ENCODE measurements around the gene ERP27. TPM values are rescaled to one million over a fixed set of nuclear protein-coding genes. Genes with fewer than 3 reads are reported as not detected.

The ERP27 gene
- total RNA-seq, 8 experiments from 2014 or later, result 0.15 to 1.9 (median 0.36) TPM; not detected in 4

DNA sequence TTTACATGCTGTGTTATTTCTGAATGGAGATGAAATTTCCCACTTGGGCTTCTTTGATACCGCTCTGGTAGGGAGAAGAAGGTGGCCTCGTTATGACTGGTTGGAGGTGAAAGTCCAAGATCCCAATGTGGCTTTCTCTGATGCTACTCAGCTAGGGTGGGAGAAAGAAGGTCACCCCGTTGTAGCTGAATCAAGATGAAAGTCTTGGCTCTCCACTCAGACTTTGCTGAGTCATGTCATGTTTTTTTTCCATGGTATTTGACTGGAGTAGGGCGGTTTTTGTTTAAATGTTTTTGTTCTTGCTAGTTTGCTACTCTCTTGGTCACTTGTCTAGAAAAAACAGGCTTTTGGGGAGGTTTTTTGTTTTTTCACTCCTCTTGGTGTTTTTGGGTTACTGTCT is 32.1 kb upstream of the ERP27 start:
- in situ Hi-C loops (cut with MboI; ENCODE audit: low pct_unique_long_range_greater_than_20kb in 2 of 9, low sequenced_read_pairs in 9 of 9, unreplicated experiment in 9 of 9), result no loop called here
- 25 to 83% (median 59%) methylated on average over 2 to 4 of the region's 4 CpGs; no CpG with 5 or more reads in 1 of the 10 experiments for WGBS, 10 experiments
- no peak overlapping the region for H3K4me3 ChIP-seq
- ATAC-seq (replicated peaks in 6 of 8), result peak in 1 of 8 experiments; percentile 27
- no peak overlapping the region for H3K27ac ChIP-seq
- H3K4me1 ChIP-seq (replicated peaks in 1 of 2), result no peaks in the 10 kb centered on the region

DNA sequence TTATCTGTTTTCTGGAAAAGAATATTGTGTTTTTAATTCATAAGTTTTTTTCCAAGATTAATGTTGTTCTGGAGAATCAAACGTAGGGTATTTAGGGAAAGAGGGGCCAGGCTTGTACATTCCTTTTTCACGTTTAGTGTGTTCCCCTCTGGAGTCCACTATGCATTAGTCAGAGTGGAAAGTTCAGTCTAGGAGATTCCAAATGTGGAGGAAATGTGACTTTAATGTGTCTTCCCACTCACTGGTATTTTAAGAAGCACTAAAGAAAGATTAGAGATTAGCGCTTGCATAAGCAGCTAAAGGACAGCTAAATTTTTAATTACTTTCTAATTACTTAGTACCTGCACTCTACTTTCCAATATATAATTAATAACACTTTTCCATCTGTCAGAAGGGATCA is 30.1 kb upstream of the ERP27 start:
- no peaks in the 10 kb centered on the region for H3K4me1 ChIP-seq (replicated peaks in 1 of 2)
- 34 to 100% (median 83%) methylated on average over 1 to 3 of the region's 3 CpGs; no CpG with 5 or more reads in 1 of the 10 experiments for WGBS, 10 experiments
- no peak overlapping the region for H3K4me3 ChIP-seq
- no peak for ATAC-seq (replicated peaks in 6 of 8)
- in situ Hi-C loops (cut with MboI; ENCODE audit: low pct_unique_long_range_greater_than_20kb in 2 of 9, low sequenced_read_pairs in 9 of 9, unreplicated experiment in 9 of 9), result no loop called here
- H3K27ac ChIP-seq, result no peak overlapping the region

DNA sequence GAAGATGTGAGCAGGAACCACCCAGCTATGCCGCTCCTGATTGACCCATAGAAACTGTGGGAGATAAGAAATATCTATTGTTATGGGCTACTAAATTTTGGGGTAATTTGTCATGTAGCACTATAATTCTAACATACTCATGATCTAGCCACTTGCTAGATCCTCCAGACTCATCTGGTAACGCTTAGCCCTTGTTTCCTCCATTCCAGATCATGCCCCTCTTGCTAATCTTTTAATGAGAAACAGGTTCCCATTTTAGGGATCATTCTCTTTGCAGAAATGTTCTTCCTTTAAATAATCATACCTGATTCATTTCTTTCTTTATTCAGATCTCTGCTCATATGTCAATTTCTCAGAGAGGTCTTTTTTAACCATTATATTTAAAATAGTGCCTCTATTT is 26.9 kb upstream of the ERP27 start:
- ATAC-seq (replicated peaks in 6 of 8), result no peak
- 24 to 100% (median 90%) methylated on average over 1 to 2 of the region's 2 CpGs; no CpG with 5 or more reads in 1 of the 10 experiments for WGBS, 10 experiments
- Histone ChIP-seq H3K4me1 (replicated peaks in 1 of 2) (no peaks in the 10 kb centered on the region), H3K27ac (no peak overlapping the region), H3K4me3 (no peak overlapping the region)
- in situ Hi-C loops (cut with MboI; ENCODE audit: low pct_unique_long_range_greater_than_20kb in 2 of 9, low sequenced_read_pairs in 9 of 9, unreplicated experiment in 9 of 9), result no loop called here

DNA sequence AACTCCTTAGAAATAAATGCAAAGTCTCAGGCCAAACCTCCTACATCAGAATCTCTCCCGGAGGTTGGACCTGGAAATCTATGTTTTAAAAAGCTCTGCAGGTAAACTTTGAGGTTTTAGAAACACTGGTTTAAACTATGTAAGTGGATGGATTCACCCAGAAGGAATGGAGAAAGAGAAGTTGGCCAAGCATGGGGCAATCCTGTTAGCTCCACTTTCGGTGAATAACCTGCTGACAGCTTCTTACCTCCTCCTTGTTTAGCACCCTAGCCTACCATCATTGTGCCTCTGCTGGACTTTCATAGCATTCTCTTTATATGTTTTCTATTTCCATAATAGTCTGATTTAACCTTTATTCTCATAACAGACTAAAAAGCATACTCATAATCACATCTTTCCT is 26.1 kb upstream of the ERP27 start:
- Histone ChIP-seq H3K27ac (no peak overlapping the region), H3K4me1 (replicated peaks in 1 of 2) (no peaks in the 10 kb centered on the region), H3K4me3 (no peak overlapping the region)
- WGBS, 10 experiments, result 80 to 100% (median 100%) methylated on average over 1 to 2 of the region's 2 CpGs; no CpG with 5 or more reads in 3 of the 10 experiments
- no peak for ATAC-seq (replicated peaks in 6 of 8)
- in situ Hi-C loops (cut with MboI; ENCODE audit: low pct_unique_long_range_greater_than_20kb in 2 of 9, low sequenced_read_pairs in 9 of 9, unreplicated experiment in 9 of 9), result no loop called here

DNA sequence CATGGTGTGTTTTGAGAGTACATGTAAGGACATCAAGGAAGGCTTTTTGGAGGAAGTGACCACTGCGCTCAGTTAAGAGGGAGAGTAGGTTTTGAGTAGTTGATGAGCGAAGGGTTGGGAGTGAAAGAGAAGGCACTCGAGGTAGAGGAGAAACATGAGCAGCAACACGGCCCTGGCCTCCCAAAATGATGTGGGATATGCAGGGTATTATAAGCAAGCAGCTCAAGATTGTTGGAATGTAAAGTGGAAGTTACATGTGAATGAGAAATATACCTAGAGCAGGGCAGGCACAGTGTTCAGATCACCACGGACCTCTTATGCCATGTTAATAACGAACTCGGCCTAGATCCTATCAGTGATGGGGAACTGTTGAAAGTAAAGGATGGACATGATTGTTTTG is 25.2 kb upstream of the ERP27 start:
- 73 to 100% (median 89%) methylated on average over 2 to 7 of the region's 7 CpGs for WGBS, 10 experiments
- no peak overlapping the region for H3K4me3 ChIP-seq
- in situ Hi-C loops (cut with MboI; ENCODE audit: low pct_unique_long_range_greater_than_20kb in 2 of 9, low sequenced_read_pairs in 9 of 9, unreplicated experiment in 9 of 9), result no loop called here
- no peaks in the 10 kb centered on the region for H3K4me1 ChIP-seq (replicated peaks in 1 of 2)
- no peak overlapping the region for H3K27ac ChIP-seq
- no peak for ATAC-seq (replicated peaks in 6 of 8)

DNA sequence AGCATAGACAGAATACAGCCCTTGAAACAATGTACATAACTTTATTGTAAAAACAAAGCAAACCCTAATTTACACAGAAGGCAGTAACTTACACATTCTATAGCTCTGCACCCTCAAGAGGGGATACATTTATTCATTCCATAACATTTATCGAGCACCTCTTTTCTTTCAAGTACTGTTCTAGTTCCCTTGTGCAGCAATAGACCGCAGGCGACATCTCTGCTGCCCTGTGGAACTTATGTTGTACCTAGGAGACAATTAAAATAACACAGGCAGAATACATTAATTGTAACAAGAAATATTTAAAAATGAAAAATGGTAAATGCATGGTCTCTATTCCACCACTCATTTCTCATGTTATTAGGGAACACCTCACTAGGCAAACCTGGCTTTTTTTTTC is 24.5 kb upstream of the ERP27 start:
- Histone ChIP-seq H3K27ac (no peak overlapping the region), H3K4me3 (no peak overlapping the region), H3K4me1 (replicated peaks in 1 of 2) (no peaks in the 10 kb centered on the region)
- no peak for ATAC-seq (replicated peaks in 6 of 8)
- in situ Hi-C loops (cut with MboI; ENCODE audit: low pct_unique_long_range_greater_than_20kb in 2 of 9, low sequenced_read_pairs in 9 of 9, unreplicated experiment in 9 of 9), result no loop called here
- 60 to 100% (median 100%) methylated on average over 1 to 3 of the region's 3 CpGs; no CpG with 5 or more reads in 1 of the 10 experiments for WGBS, 10 experiments

DNA sequence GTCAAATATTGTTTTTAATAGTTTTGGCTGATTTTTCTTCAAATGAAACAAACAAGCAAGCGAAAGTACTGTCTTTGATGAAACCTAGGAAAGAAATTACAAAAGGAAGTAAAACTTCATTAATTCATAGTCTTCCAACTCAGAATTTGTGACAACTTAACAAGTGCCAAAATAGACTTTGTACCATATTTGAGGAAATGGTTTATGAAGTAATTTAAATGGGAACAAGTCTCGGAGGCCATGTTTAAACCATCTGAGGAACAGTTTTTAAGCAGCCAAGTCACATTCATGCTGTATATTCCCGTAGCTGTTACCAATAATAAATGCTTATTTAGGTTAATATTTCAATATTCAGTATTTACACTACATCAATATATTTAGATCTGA is 23.8 kb upstream of the ERP27 start:
- no peak for ATAC-seq (replicated peaks in 6 of 8)
- Histone ChIP-seq H3K4me1 (replicated peaks in 1 of 2) (no peaks in the 10 kb centered on the region), H3K4me3 (no peak overlapping the region), H3K27ac (no peak overlapping the region)
- in situ Hi-C loops (cut with MboI; ENCODE audit: low pct_unique_long_range_greater_than_20kb in 2 of 9, low sequenced_read_pairs in 9 of 9, unreplicated experiment in 9 of 9), result no loop called here
- 9 to 100% (median 86%) methylated on average over 1 to 3 of the region's 3 CpGs; no CpG with 5 or more reads in 1 of the 10 experiments for WGBS, 10 experiments

DNA sequence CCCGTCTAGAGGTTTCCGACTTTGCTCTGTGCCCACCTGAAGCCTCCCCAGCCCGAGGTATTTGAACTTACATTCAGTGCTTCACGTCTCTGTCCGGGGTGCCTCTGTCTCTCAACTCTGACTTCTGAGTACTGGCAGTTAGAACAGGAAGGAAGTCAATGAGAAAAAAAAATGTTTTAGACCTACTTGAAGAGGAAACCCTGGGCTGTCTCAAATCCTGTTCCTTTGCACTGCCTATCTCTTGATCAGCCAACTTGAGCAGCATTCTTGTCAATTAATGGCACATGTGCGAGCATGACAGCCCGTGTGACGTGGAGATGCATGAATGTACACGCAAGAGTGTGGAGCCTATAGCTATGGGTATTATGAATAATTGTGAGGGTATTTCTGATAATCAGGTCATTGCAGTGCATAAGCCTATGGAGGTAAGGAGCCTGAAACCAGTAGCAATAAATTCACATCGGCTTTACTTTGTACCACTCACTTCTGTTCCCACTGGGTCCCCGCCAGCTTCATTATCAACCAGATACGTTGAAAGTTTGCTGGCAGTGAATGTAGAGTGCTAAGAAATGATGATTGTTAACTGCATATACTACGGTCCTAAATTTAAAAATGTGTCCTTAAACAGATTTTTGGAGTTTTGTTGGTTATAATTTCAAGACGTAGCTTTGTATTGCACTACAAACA is 23.3 kb upstream of the ERP27 start, which contains the start of gene ARHGDIB:
ARHGDIB (minus strand) TSS at position 136 of the 687 bp plus-strand sequence. CDS start 10,889 bp downstream, outside the sequence.
- 22 to 100% (median 83%) methylated on average over 2 to 12 of the region's 14 CpGs for WGBS, 10 experiments
- no peak within 1 kb of the TSS for H3K27ac ChIP-seq
- H3K4me1 ChIP-seq (replicated peaks in 1 of 2), result no peaks in the 10 kb centered on the region
- no peak within 1 kb of the TSS for H3K4me3 ChIP-seq
- in situ Hi-C loops (cut with MboI; ENCODE audit: low pct_unique_long_range_greater_than_20kb in 2 of 9, low sequenced_read_pairs in 9 of 9, unreplicated experiment in 9 of 9), result no loop called here
- ATAC-seq (replicated peaks in 6 of 8), result peak in 3 of 8 experiments; percentile 14 to 51 (median 18)

DNA sequence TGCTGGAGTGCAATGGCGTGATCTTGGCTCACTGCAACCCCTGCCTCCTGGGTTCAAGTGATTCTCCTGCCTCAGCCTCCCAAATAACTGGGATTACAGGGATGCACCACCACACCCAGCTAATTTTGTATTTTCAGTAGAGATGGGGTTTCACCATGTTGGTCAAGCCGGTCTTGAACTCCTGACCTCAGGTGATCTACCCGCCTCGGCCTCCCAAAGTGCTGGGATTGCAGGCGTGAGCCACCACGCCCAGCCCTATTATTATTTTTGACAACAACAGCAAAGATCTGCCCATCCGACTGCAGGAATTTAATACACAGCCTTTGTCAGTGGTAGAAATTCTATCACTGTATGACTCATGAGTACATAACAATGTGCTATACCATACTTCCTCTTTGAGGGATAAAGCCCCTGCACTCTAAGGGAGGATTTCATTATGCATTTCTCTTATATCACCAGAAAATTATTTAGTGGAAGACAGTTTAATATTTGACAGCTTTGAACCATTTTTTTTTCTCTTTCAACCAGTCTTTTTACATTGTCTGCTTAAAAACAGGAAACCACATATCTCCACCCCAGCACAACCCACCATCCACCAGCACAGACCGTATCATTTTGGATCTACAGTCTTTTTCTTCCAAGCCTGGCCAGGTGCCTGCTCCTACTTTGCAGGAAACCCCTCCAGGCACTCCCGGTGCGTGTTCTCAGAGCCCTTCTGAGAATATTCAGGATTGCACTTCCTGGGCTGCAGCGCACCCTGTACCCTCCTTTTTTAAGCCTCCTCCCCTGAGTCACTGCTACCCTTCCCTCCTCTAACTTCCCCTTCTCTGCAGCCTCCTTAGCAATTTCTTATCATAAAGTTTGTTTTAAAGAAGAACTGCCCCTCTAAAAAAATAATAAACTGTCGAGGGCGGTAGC is 22.5 kb upstream of the ERP27 start:
- in situ Hi-C loops (cut with MboI; ENCODE audit: low pct_unique_long_range_greater_than_20kb in 2 of 9, low sequenced_read_pairs in 9 of 9, unreplicated experiment in 9 of 9), result no loop called here
- peak in 3 of 8 experiments; percentile 72 to 91 (median 79) for ATAC-seq (replicated peaks in 6 of 8)
- no peak overlapping the region for H3K4me3 ChIP-seq
- 0 to 100% (median 78%) methylated on average over 1 to 11 of the region's 13 CpGs for WGBS, 10 experiments
- H3K27ac ChIP-seq, result no peak overlapping the region
- H3K4me1 ChIP-seq (replicated peaks in 1 of 2), result no peaks in the 10 kb centered on the region

DNA sequence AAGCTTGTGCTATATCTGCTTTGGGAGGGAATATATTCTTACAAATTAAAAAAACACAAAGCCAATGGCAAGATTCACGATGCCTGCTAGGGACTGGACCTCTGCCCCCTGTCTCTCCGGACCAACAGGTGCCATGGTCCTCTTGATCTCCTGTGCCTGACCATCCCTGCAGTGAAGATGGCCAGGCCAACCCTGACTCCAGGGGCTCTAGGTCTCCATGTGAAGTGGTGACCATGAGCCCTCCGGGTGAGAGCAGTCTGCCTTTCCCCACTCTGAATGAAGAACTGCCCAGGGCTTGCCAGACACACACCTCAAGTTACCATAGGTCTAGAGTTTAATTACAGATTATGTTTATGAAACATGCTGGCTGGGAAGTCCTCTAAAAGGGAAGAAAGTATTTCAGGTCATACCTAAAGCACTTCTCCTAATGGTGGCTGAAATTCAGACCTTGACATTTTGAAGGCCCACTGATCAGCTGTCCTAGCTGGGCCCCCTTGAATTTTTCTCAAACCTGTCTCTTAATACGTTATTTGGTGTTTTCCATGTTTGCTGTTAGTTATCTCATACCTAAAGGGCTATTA is 21.7 kb upstream of the ERP27 start:
- WGBS, 10 experiments, result 60 to 100% (median 93%) methylated on average over 1 to 3 of the region's 4 CpGs; no CpG with 5 or more reads in 2 of the 10 experiments
- Histone ChIP-seq H3K4me3 (no peak overlapping the region), H3K4me1 (replicated peaks in 1 of 2) (no peaks in the 10 kb centered on the region), H3K27ac (no peak overlapping the region)
- ATAC-seq (replicated peaks in 6 of 8), result no peak
- in situ Hi-C loops (cut with MboI; ENCODE audit: low pct_unique_long_range_greater_than_20kb in 2 of 9, low sequenced_read_pairs in 9 of 9, unreplicated experiment in 9 of 9), result no loop called here

DNA sequence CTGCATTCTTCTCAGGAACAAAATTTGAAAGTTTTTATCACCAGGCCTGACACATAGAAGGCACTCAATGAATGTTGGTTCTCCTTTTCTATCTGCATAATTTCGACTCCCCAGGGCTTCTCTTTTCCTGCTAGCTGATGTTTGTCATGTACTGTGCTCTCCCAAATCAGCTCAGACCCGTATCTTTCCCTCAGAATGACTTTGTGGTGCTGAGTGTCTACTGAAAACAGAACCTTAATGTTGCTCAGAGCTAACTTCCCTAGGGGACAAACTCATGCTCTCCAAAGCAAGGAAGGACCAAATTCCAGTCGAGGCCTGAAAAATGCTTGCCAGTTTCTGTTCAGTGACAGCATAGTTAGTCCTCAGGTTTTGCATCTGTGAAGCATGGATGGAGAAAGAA is 21.1 kb upstream of the ERP27 start:
- no peak for ATAC-seq (replicated peaks in 6 of 8)
- in situ Hi-C loops (cut with MboI; ENCODE audit: low pct_unique_long_range_greater_than_20kb in 2 of 9, low sequenced_read_pairs in 9 of 9, unreplicated experiment in 9 of 9), result no loop called here
- H3K4me3 ChIP-seq, result no peak overlapping the region
- WGBS, 10 experiments, result 0 to 100% (median 76%) methylated on average over 1 to 3 of the region's 3 CpGs; no CpG with 5 or more reads in 2 of the 10 experiments
- H3K4me1 ChIP-seq (replicated peaks in 1 of 2), result no peaks in the 10 kb centered on the region
- H3K27ac ChIP-seq, result no peak overlapping the region

DNA sequence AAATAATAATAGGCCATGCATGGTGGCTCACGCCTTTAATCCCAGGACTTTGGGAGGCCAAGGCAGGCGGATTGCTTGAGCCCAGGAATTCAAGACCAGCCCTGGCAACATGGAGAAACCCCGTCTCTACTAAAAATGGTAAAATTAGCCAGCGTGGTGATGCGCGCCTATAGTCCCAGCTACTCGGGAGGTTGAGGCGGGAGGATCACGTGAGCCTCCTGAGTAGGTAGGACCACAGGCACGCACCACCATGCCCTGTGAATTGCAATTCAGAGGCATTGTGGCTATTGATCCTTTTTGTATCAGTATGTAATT is 20.7 kb upstream of the ERP27 start:
- Histone ChIP-seq H3K27ac (no peak overlapping the region), H3K4me1 (replicated peaks in 1 of 2) (no peaks in the 10 kb centered on the region), H3K4me3 (no peak overlapping the region)
- 87 to 94% (median 88%) methylated on average over 3 to 9 of the region's 10 CpGs; no CpG with 5 or more reads in 5 of the 10 experiments for WGBS, 10 experiments
- no peak for ATAC-seq (replicated peaks in 6 of 8)
- in situ Hi-C loops (cut with MboI; ENCODE audit: low pct_unique_long_range_greater_than_20kb in 2 of 9, low sequenced_read_pairs in 9 of 9, unreplicated experiment in 9 of 9), result no loop called here
